ENCODE results near the gene GPR89A.
"Not testable (repeated sequence)": the region's sequence is repeated elsewhere in the genome, so short reads cannot be mapped to it uniquely, and the experiment has no call there.

GPR89A gene

DNA sequence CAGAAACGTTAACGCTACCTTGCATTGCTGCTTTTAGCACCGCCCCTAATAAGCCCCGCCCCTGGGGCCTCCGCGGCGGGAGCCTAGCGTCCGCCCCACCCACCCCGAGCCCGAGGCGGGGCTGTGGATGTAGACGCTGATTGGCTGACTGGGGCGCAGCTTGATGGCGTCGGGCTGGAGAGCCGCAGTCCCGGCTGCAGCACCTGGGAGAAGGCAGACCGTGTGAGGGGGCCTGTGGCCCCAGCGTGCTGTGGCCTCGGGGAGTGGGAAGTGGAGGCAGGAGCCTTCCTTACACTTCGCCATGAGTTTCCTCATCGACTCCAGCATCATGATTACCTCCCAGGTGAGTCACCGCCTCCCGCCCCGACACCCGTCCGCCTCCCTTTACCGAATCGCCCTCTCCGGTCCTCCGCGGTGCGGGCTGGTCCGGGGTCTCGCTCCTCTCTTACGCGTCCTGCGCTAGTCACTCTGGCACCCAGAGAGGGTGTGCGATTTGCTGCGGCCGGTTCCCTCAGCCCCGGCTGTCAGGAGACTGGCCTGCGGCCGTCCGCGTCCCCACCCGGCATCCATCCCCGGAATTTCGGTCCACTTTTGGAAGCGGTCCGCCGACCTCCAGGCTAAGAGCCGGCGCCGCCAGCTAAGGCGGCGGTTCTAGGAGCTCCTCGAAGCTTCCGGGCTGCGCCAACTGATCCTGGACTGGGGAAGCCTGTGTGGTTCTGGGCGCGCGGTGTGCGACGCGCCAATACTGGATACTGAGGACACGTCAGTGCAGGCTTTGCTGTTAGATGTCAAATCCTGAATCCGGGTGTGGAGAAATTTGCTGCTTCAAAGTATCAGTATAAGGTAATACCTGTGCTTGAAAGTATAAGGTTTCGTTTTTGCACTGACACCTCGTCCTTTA, at the start of gene GPR89A:
Gene GPR89A, plus strand, starts transcription at position 156 of the 901 bp plus-strand sequence. Its CDS starts 146 bp downstream, at position 302.
- not testable (repeated sequence) for H3K27me3 Mint-ChIP-seq; H3K36me3 Mint-ChIP-seq (ENCODE audit: low read depth); H3K9me3 Mint-ChIP-seq
- Mint-ChIP-seq H3K4me1 (ENCODE audit: low read depth) (peaks cover 29% of the 10 kb centered on the region), H3K27ac (peak within 1 kb of the TSS; percentile 87), H3K4me3 (peak within 1 kb of the TSS; percentile 85)

DNA sequence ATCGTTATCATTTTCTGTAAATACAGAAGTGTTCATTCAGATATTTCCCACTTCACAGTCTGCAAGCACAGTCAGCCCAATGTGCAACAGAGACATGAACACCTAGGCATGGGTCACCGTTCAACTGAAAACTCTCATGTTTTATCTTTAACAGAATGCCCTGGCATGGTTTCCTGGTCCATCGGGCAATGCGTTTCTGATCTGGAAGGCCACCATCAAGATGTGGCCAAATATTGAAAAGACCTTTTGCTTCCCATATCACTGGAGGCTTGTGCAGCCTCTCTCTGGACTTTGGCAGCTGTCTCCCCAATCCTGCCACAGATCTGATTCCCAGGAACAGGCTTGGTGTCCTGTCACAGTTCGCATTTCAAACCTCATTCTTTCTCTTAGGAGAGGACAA, 21.0 kb upstream of the GPR89A start:
- not testable (repeated sequence) for H3K9me3 Mint-ChIP-seq; H3K36me3 Mint-ChIP-seq (ENCODE audit: low read depth); H3K27ac Mint-ChIP-seq; H3K27me3 Mint-ChIP-seq; H3K4me3 Mint-ChIP-seq; H3K4me1 Mint-ChIP-seq (ENCODE audit: low read depth)

- H3K4me1 Mint-ChIP-seq (ENCODE audit: low read depth), result not testable (repeated sequence)
These were observed 17.0 kb upstream of the GPR89A start for GRCh38 chr1:145590806-145591205.

GRCh38 chr1:145592347-145592746, 15.4 kb upstream of the GPR89A start:
- not testable (repeated sequence) for H3K4me3 Mint-ChIP-seq; H3K27me3 Mint-ChIP-seq; H3K9me3 Mint-ChIP-seq; H3K36me3 Mint-ChIP-seq (ENCODE audit: low read depth); H3K4me1 Mint-ChIP-seq (ENCODE audit: low read depth); H3K27ac Mint-ChIP-seq

More at GRCh38 chr1:145590806-145591205, 17.0 kb upstream of the GPR89A start:
- H3K27ac Mint-ChIP-seq; H3K27me3 Mint-ChIP-seq; H3K36me3 Mint-ChIP-seq (ENCODE audit: low read depth); H3K4me3 Mint-ChIP-seq; H3K9me3 Mint-ChIP-seq: not testable (repeated sequence)

- not testable (repeated sequence) for H3K27ac Mint-ChIP-seq; H3K36me3 Mint-ChIP-seq (ENCODE audit: low read depth); H3K27me3 Mint-ChIP-seq; H3K4me3 Mint-ChIP-seq; H3K9me3 Mint-ChIP-seq; H3K4me1 Mint-ChIP-seq (ENCODE audit: low read depth)
These were observed 12.4 kb upstream of the GPR89A start for GRCh38 chr1:145595421-145595820.

GRCh38 chr1:145596236-145596635, 11.6 kb upstream of the GPR89A start:
- not testable (repeated sequence) for H3K9me3 Mint-ChIP-seq; H3K27me3 Mint-ChIP-seq; H3K27ac Mint-ChIP-seq; H3K36me3 Mint-ChIP-seq (ENCODE audit: low read depth); H3K4me1 Mint-ChIP-seq (ENCODE audit: low read depth); H3K4me3 Mint-ChIP-seq

- H3K27ac Mint-ChIP-seq; H3K4me1 Mint-ChIP-seq (ENCODE audit: low read depth); H3K36me3 Mint-ChIP-seq (ENCODE audit: low read depth); H3K4me3 Mint-ChIP-seq; H3K9me3 Mint-ChIP-seq; H3K27me3 Mint-ChIP-seq: not testable (repeated sequence)
These were observed 8.4 kb upstream of the GPR89A start for GRCh38 chr1:145599426-145599825.

- H3K9me3 Mint-ChIP-seq, result no peaks in the 10 kb centered on the region
- no peaks in the 10 kb centered on the region for H3K4me1 Mint-ChIP-seq (ENCODE audit: low read depth)
- no peak overlapping the region for H3K27ac Mint-ChIP-seq
- H3K36me3 Mint-ChIP-seq (ENCODE audit: low read depth), result no peaks in the 10 kb centered on the region
- H3K27me3 Mint-ChIP-seq, result peaks cover under 1% of the 10 kb centered on the region
- H3K4me3 Mint-ChIP-seq, result no peak overlapping the region
These were observed 6.2 kb upstream of the GPR89A start for GRCh38 chr1:145601593-145601992.

DNA sequence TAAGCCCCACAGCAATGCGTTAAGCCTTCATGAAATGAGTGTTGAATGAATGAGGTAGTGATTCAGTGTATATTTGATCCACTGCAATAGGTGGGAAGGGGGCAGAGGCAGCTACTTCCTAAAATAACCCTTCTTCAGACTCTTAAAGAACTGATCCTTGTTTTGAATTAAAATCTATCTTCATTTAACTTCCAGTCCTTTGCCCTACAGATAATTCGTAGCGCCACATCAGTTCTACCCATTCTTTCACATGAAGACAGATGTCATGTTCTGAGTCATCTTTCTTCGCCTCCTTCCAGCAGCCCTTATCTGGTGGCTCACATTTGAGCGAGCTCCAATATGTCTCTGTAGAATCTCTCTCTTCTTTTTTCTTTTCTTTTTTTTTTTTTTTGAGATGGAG, 948 bp upstream of the GPR89A start:
- peaks cover 25% of the 10 kb centered on the region for H3K4me1 Mint-ChIP-seq (ENCODE audit: low read depth)
- not testable (repeated sequence) for H3K36me3 Mint-ChIP-seq (ENCODE audit: low read depth); H3K4me3 Mint-ChIP-seq; H3K27me3 Mint-ChIP-seq; H3K27ac Mint-ChIP-seq; H3K9me3 Mint-ChIP-seq

GRCh38 chr1:145607289-145607688, 499 bp upstream of the GPR89A start:
- not testable (repeated sequence) for H3K9me3 Mint-ChIP-seq; H3K27me3 Mint-ChIP-seq; H3K36me3 Mint-ChIP-seq (ENCODE audit: low read depth); H3K27ac Mint-ChIP-seq; H3K4me3 Mint-ChIP-seq
- H3K4me1 Mint-ChIP-seq (ENCODE audit: low read depth), result peaks cover 29% of the 10 kb centered on the region

- not testable (repeated sequence) for H3K36me3 Mint-ChIP-seq (ENCODE audit: low read depth); H3K4me3 Mint-ChIP-seq; H3K27me3 Mint-ChIP-seq; H3K9me3 Mint-ChIP-seq; H3K27ac Mint-ChIP-seq
- peaks cover 29% of the 10 kb centered on the region for H3K4me1 Mint-ChIP-seq (ENCODE audit: low read depth)
These were observed 3.0 kb downstream of the GPR89A start for GRCh38 chr1:145610744-145611143.

- not testable (repeated sequence) for H3K27ac Mint-ChIP-seq; H3K4me1 Mint-ChIP-seq (ENCODE audit: low read depth); H3K4me3 Mint-ChIP-seq; H3K9me3 Mint-ChIP-seq; H3K27me3 Mint-ChIP-seq; H3K36me3 Mint-ChIP-seq (ENCODE audit: low read depth)
These were observed 12.3 kb downstream of the GPR89A start for GRCh38 chr1:145620073-145620472.

DNA sequence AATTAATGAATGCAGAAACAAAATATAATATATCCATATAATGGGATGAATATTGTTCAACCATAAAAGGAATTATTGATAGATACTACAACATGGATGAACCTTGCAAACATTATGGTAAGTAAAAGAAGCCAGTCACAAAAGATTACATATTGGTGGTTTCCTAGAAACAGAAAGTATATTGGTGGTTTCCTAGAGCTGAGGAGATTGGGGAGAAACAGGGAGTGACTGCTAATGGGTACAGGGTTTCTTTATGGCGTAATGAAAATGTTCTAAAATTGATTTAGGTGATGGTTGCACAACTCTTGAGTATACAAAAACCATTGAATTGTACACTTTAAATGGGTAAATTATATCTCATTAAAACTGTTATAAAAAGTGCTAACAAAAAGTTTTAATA, 14.4 kb downstream of the GPR89A start:
- not testable (repeated sequence) for H3K4me3 Mint-ChIP-seq; H3K9me3 Mint-ChIP-seq; H3K27me3 Mint-ChIP-seq; H3K27ac Mint-ChIP-seq; H3K4me1 Mint-ChIP-seq (ENCODE audit: low read depth); H3K36me3 Mint-ChIP-seq (ENCODE audit: low read depth)

- not testable (repeated sequence) for H3K27ac Mint-ChIP-seq; H3K4me3 Mint-ChIP-seq; H3K36me3 Mint-ChIP-seq (ENCODE audit: low read depth); H3K9me3 Mint-ChIP-seq; H3K4me1 Mint-ChIP-seq (ENCODE audit: low read depth); H3K27me3 Mint-ChIP-seq
These were observed 28.4 kb downstream of the GPR89A start for GRCh38 chr1:145636237-145636636.

- H3K27me3 Mint-ChIP-seq; H3K4me1 Mint-ChIP-seq (ENCODE audit: low read depth); H3K9me3 Mint-ChIP-seq; H3K36me3 Mint-ChIP-seq (ENCODE audit: low read depth); H3K4me3 Mint-ChIP-seq; H3K27ac Mint-ChIP-seq: not testable (repeated sequence)
These were observed 34.1 kb downstream of the GPR89A start for GRCh38 chr1:145641886-145642285.

GRCh38 chr1:145643990-145644389, 36.2 kb downstream of the GPR89A start:
- H3K27me3 Mint-ChIP-seq; H3K36me3 Mint-ChIP-seq (ENCODE audit: low read depth); H3K9me3 Mint-ChIP-seq; H3K4me3 Mint-ChIP-seq; H3K4me1 Mint-ChIP-seq (ENCODE audit: low read depth); H3K27ac Mint-ChIP-seq: not testable (repeated sequence)

All from stimulated activated naive CD8-positive, alpha-beta T cell treated with anti-CD3 and anti-CD28 coated beads, Interleukin-15, Interleukin-2, amounts not matched to agents 100 ng/mL and 50 ng/mL, for 24 hours (primary cell).